Upper lobe of right lung (tissue), 1 donor: ENCODE data around the gene TBX4. TPM values are rescaled to one million over a fixed set of nuclear protein-coding genes. Genes with fewer than 3 reads are reported as not detected.

Experiments
- ATAC-seq: fragments of 200-7000 bp; cut with Tn5 transposase; one replicate; pipeline ENCODE4 v1.9.1; 2020; ENCODE audit warnings: mild to moderate bottlenecking, moderate library complexity
- DNase-seq: peaks from one replicate; pipeline ENCODE4 v3.0.0-alpha.2; 2020
- H3K27ac ChIP-seq: fragments of 200-600 bp; one replicate; pipeline ENCODE4 v1.8.0; 2022
- H3K27me3 ChIP-seq: fragments of 200-600 bp; one replicate; pipeline ENCODE4 v1.8.0; 2022; ENCODE audit warnings: mild to moderate bottlenecking
- H3K36me3 ChIP-seq: fragments of 200-600 bp; one replicate; pipeline ENCODE4 v1.8.0; 2022
- H3K4me1 ChIP-seq: fragments of 200-600 bp; one replicate; pipeline ENCODE4 v1.8.0; 2022
- H3K4me3 ChIP-seq: fragments of 200-600 bp; one replicate; pipeline ENCODE4 v1.8.0; 2022; ENCODE audit warnings: mild to moderate bottlenecking
- H3K9me3 ChIP-seq: fragments of 200-600 bp; one replicate; pipeline ENCODE4 v1.8.0; 2022
- CTCF ChIP-seq: fragments of 200-600 bp; IDR thresholded peaks from one replicate; pipeline ENCODE4 v1.8.0; 2022; ENCODE audit warnings: antibody characterized with exemption
- intact Hi-C: fragments of 100-400 bp; cut with DNase I; formaldehyde crosslinking; loops from one replicate; pipeline ENCODE4 v1.11.0; 2022
- total RNA-seq: library from RNA; stranded (reverse); fragmentation: NEBNext Ultra II Directional; extraction: Animal tissue kit (Norgen Biotek cat#: 25700); gene quantifications from one replicate; pipeline ENCODE4 v1.2.1, GENCODE V29; 2021
- donor health status: DM: no; HTN: yes; CAD: no; lungs with severe emphysema.

The TBX4 gene
- total RNA-seq, 1 donor from 2014 or later = 28.6 TPM

GRCh38 chr17:61498042-61498994 is 46.1 kb downstream of the TBX4 start:
- DNase-seq (no peak), ATAC-seq (no peak)
- no peaks in the 10 kb centered on the region for H3K4me1 ChIP-seq
- no peaks in the 10 kb centered on the region for H3K9me3 ChIP-seq
- no peaks in the 10 kb centered on the region for H3K36me3 ChIP-seq
- no peaks in the 10 kb centered on the region for H3K27me3 ChIP-seq
- H3K4me3 ChIP-seq = no peak overlapping the region
- intact Hi-C loops = no loop called here
- H3K27ac ChIP-seq = no peak overlapping the region
- TF ChIP-seq CTCF = no peak

GRCh38 chr17:61499632-61500031 is 47.4 kb downstream of the TBX4 start:
- Histone ChIP-seq H3K9me3 (no peaks in the 10 kb centered on the region), H3K27ac (no peak overlapping the region), H3K27me3 (no peaks in the 10 kb centered on the region), H3K36me3 (no peaks in the 10 kb centered on the region), H3K4me1 (no peaks in the 10 kb centered on the region), H3K4me3 (no peak overlapping the region)
- ATAC-seq = no peak
- no peak for DNase-seq
- TF ChIP-seq CTCF = no peak
- intact Hi-C loops = no loop called here

GRCh38 chr17:61500287-61500686 is 48.1 kb downstream of the TBX4 start:
- Histone ChIP-seq H3K36me3 (no peaks in the 10 kb centered on the region), H3K9me3 (no peaks in the 10 kb centered on the region), H3K27ac (no peak overlapping the region), H3K4me3 (no peak overlapping the region), H3K4me1 (no peaks in the 10 kb centered on the region), H3K27me3 (no peaks in the 10 kb centered on the region)
- DNase-seq = no peak
- intact Hi-C loops = no loop called here
- TF ChIP-seq CTCF = no peak
- no peak for ATAC-seq

- Histone ChIP-seq H3K27me3 (no peaks in the 10 kb centered on the region), H3K9me3 (no peaks in the 10 kb centered on the region), H3K4me3 (no peak overlapping the region), H3K4me1 (no peaks in the 10 kb centered on the region), H3K27ac (no peak overlapping the region), H3K36me3 (no peaks in the 10 kb centered on the region)
- intact Hi-C loops = no loop called here
- TF ChIP-seq CTCF = no peak
- ATAC-seq = no peak
- no peak for DNase-seq
Observed at GRCh38 chr17:61502292-61502691, 50.1 kb downstream of the TBX4 start.

GRCh38 chr17:61503961-61504360 is 51.7 kb downstream of the TBX4 start:
- H3K27ac ChIP-seq = no peak overlapping the region
- intact Hi-C loops = no loop called here
- no peak for ATAC-seq
- H3K4me3 ChIP-seq = no peak overlapping the region
- no peaks in the 10 kb centered on the region for H3K36me3 ChIP-seq
- no peaks in the 10 kb centered on the region for H3K9me3 ChIP-seq
- H3K27me3 ChIP-seq = no peaks in the 10 kb centered on the region
- no peaks in the 10 kb centered on the region for H3K4me1 ChIP-seq
- no peak for DNase-seq
- no peak for TF ChIP-seq CTCF
